ENCODE measurements around the gene CELF3.
"Not testable (repeated sequence)": the region's sequence is repeated elsewhere in the genome, so short reads cannot be mapped to it uniquely, and the experiment has no call there.

Gene CELF3

DNA sequence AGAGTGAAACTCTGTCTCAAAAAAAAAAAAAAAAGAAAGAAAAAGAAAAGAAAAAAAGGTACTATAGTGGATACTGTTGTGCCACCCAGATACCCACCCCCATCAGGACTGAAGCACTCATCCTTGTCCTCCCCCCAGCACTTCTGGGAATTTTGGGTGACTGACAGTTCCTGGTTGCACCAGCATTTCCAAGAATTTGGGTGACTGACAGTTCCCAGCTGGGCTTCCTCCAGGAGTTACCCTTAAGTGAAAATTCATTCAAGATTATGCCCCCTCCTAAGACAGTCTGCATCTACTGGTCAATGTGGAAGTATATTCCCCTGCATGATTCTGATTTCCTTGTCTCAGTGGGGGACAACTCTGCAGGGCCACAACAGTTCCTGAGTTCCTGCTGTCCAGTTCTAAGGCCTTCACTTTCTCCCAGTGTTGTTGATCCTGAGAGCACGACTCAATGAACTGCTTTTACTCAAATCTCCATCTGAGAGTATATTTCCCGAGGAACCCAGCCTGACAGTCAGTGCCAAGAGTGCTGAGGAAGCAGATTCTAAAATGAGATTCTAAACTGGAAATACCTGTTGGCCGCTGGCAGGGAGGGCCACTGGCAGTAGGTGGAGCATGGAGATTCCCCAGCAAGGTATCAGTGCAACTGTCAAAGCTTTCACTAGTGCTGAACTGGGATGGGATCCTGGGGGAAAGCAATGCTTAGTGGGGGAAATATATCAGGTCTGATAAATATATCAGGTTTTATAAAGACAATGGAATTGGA is 23.2 kb upstream of the CELF3 start:
- no peaks in the 10 kb centered on the region for H4K20me1 ChIP-seq (ENCODE audit: insufficient read depth)
- H3K36me3 ChIP-seq (ENCODE audit: insufficient read depth) = no peaks in the 10 kb centered on the region
- no peaks in the 10 kb centered on the region for H3K79me2 ChIP-seq (ENCODE audit: insufficient read depth, low read depth)
- H3K4me3 ChIP-seq (IDR thresholded peaks at IDR 0.05; ENCODE audit: insufficient read depth, low read depth, low read length) = no peak overlapping the region
- no peak overlapping the region for H3K27ac ChIP-seq
- no peaks in the 10 kb centered on the region for H3K27me3 ChIP-seq (ENCODE audit: insufficient read depth, low read depth)
- H3K4me1 ChIP-seq (ENCODE audit: low read depth, poor library complexity, severe bottlenecking) = no peaks in the 10 kb centered on the region
- H2AFZ ChIP-seq (ENCODE audit: low read depth) = no peak overlapping the region
- no peak overlapping the region for H3K9ac ChIP-seq
- no peak overlapping the region for H3K4me2 ChIP-seq
- TF ChIP-seq, protein P1, sequence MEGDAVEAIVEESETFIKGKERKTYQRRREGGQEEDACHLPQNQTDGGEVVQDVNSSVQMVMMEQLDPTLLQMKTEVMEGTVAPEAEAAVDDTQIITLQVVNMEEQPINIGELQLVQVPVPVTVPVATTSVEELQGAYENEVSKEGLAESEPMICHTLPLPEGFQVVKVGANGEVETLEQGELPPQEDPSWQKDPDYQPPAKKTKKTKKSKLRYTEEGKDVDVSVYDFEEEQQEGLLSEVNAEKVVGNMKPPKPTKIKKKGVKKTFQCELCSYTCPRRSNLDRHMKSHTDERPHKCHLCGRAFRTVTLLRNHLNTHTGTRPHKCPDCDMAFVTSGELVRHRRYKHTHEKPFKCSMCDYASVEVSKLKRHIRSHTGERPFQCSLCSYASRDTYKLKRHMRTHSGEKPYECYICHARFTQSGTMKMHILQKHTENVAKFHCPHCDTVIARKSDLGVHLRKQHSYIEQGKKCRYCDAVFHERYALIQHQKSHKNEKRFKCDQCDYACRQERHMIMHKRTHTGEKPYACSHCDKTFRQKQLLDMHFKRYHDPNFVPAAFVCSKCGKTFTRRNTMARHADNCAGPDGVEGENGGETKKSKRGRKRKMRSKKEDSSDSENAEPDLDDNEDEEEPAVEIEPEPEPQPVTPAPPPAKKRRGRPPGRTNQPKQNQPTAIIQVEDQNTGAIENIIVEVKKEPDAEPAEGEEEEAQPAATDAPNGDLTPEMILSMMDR (conservative IDR thresholded peaks at IDR 0.05; ENCODE audit: low read depth, low read length) = no peak

DNA sequence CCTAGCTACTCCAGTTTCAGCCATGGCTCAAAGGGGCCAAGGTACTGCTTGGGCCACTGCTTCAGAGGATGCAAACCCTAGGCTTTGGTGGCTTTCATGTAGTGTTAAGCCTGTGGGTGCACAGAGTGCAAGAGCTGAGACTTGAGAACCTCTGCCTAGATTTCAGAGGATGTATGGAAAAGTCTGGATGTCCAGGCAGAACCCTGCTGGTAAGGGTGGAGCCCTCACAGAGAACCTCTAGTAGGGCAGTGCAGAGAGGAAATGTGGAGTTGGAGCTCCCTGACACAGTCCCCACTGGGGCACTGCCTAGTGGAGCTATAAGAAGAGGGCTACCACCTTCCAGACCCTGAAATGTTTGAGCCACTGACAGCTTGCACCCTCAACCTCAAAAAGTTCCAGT is 20.9 kb upstream of the CELF3 start:
- Histone ChIP-seq H3K79me2 (ENCODE audit: insufficient read depth, low read depth) (no peaks in the 10 kb centered on the region), H3K4me2 (no peak overlapping the region), H3K9ac (no peak overlapping the region), H3K36me3 (ENCODE audit: insufficient read depth) (no peaks in the 10 kb centered on the region), H3K27ac (no peak overlapping the region), H3K4me3 (IDR thresholded peaks at IDR 0.05; ENCODE audit: insufficient read depth, low read depth, low read length) (no peak overlapping the region), H2AFZ (ENCODE audit: low read depth) (no peak overlapping the region), H3K27me3 (ENCODE audit: insufficient read depth, low read depth) (no peaks in the 10 kb centered on the region), H4K20me1 (ENCODE audit: insufficient read depth) (no peaks in the 10 kb centered on the region), H3K4me1 (ENCODE audit: low read depth, poor library complexity, severe bottlenecking) (no peaks in the 10 kb centered on the region)
- TF ChIP-seq, protein P1 (conservative IDR thresholded peaks at IDR 0.05; ENCODE audit: low read depth, low read length) = no peak

DNA sequence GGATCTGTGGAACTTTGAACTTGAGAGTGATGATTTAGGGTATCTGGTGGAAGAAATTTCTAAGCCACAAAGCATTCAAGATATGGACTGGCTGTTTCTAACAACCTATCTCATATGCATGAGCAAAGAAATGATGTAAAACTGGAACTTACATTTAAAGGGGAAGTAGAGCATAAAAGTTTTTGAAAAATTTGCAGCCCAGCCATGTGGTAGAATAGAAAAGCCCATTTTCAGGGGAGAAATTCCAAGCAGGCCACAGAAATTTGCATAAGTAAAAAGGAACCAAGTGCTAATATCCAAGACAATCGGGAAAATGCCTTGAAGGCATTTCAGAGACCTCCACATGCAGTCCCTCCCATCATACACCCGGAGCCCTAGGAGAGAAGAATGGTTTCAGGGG is 20.4 kb upstream of the CELF3 start:
- no peaks in the 10 kb centered on the region for H3K27me3 ChIP-seq (ENCODE audit: insufficient read depth, low read depth)
- no peak overlapping the region for H3K27ac ChIP-seq
- no peaks in the 10 kb centered on the region for H3K79me2 ChIP-seq (ENCODE audit: insufficient read depth, low read depth)
- H4K20me1 ChIP-seq (ENCODE audit: insufficient read depth) = no peaks in the 10 kb centered on the region
- no peaks in the 10 kb centered on the region for H3K36me3 ChIP-seq (ENCODE audit: insufficient read depth)
- TF ChIP-seq, protein P1 (conservative IDR thresholded peaks at IDR 0.05; ENCODE audit: low read depth, low read length) = no peak
- no peak overlapping the region for H3K9ac ChIP-seq
- H3K4me3 ChIP-seq (IDR thresholded peaks at IDR 0.05; ENCODE audit: insufficient read depth, low read depth, low read length) = no peak overlapping the region
- no peak overlapping the region for H2AFZ ChIP-seq (ENCODE audit: low read depth)
- H3K4me1 ChIP-seq (ENCODE audit: low read depth, poor library complexity, severe bottlenecking) = no peaks in the 10 kb centered on the region
- H3K4me2 ChIP-seq = no peak overlapping the region

DNA sequence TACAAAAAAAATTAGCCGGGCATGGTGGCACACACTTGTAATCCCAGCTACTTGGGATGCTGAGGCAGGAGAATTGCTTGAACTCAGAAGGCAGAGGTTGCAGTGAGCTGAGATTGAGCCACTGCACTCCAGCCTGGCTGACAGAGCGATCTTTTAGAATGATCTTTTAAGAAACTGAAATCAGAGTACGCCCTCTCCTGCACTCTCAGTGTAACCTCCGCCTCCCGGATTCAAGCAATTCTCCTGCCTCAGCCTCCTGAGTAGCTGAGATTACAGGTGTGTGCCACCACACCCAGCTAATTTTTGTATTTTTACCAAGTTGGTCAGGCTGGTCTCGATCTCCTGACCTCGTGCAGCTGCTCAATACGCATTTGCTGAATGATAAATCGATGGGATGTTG is 17.4 kb upstream of the CELF3 start:
- H3K79me2 ChIP-seq (ENCODE audit: insufficient read depth, low read depth); H3K4me3 ChIP-seq (IDR thresholded peaks at IDR 0.05; ENCODE audit: insufficient read depth, low read depth, low read length); H3K4me1 ChIP-seq (ENCODE audit: low read depth, poor library complexity, severe bottlenecking); H3K27ac ChIP-seq; H3K36me3 ChIP-seq (ENCODE audit: insufficient read depth); H3K4me2 ChIP-seq; H2AFZ ChIP-seq (ENCODE audit: low read depth); H4K20me1 ChIP-seq (ENCODE audit: insufficient read depth); H3K27me3 ChIP-seq (ENCODE audit: insufficient read depth, low read depth); H3K9ac ChIP-seq: not testable (repeated sequence)

DNA sequence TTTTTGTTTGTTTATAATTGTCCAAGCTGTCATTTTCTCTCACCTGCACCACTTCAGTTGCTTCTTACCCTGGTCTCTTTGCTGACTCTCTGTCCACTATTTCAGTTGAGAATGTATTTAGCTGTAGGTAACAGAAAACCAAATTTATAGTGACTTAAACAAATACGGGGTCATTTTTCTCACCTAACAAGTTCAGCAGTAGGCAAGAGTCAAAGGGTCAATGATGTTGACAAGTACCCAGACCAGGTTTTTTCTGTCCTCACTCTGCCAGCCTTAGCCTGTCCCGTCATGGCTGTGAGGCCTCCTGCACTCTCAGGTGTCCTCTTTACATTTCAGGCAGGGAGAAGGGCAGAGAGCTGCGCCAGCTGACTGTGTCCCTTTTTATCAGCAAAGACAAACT is 16.5 kb upstream of the CELF3 start:
- H3K79me2 ChIP-seq (ENCODE audit: insufficient read depth, low read depth) = no peaks in the 10 kb centered on the region
- H3K36me3 ChIP-seq (ENCODE audit: insufficient read depth) = no peaks in the 10 kb centered on the region
- H3K27ac ChIP-seq = no peak overlapping the region
- no peak overlapping the region for H3K4me2 ChIP-seq
- no peaks in the 10 kb centered on the region for H4K20me1 ChIP-seq (ENCODE audit: insufficient read depth)
- H3K27me3 ChIP-seq (ENCODE audit: insufficient read depth, low read depth) = peaks cover 5% of the 10 kb centered on the region; the same call in 1 of the 2 replicates
- no peak overlapping the region for H2AFZ ChIP-seq (ENCODE audit: low read depth)
- TF ChIP-seq, protein P1 (conservative IDR thresholded peaks at IDR 0.05; ENCODE audit: low read depth, low read length) = no peak
- H3K9ac ChIP-seq = no peak overlapping the region
- no peaks in the 10 kb centered on the region for H3K4me1 ChIP-seq (ENCODE audit: low read depth, poor library complexity, severe bottlenecking)
- no peak overlapping the region for H3K4me3 ChIP-seq (IDR thresholded peaks at IDR 0.05; ENCODE audit: insufficient read depth, low read depth, low read length)

All from KMS-11 (cell line).